Natural killer cell (primary cell): ENCODE data around the gene TRIM56. TPM values are rescaled to one million over a fixed set of nuclear protein-coding genes. Genes with fewer than 3 reads are reported as not detected.
A peak's percentile ranks its signal among the peaks of the same experiment; 100 is the strongest.
"Not testable (repeated sequence)": the region's sequence is repeated elsewhere in the genome, so short reads cannot be mapped to it uniquely, and the experiment has no call there.

Experiments used
- ATAC-seq, 3 donors: fragments of 150-1000 bp in 2 of 3; fragments of 200-7000 bp in 1 of 3; cut with Tn5 transposase; 1 replicate in 1 of 3; 2 replicates in 2 of 3; pipeline ENCODE4 v1.10.0; 2021; ENCODE audit warnings: mild to moderate bottlenecking in 2 of 3, moderate library complexity in 2 of 3
- DNase-seq, 2 donors: peaks; one replicate each; pipeline versions ENCODE4 v3.0.0 to v3.0.0-alpha.2; 2013 to 2021; ENCODE audit warnings: mixed read lengths in 1 of 2
- H3K27ac ChIP-seq: one replicate; pipeline ENCODE4 v1.5.1; 2013; ENCODE audit warnings: mild to moderate bottlenecking, low read length
- H3K27me3 ChIP-seq: one replicate; pipeline ENCODE4 v1.6.1; 2013; ENCODE audit warnings: low read length; ENCODE audit not compliant: control insufficient read depth, insufficient read depth
- H3K36me3 ChIP-seq: one replicate; pipeline ENCODE4 v1.6.1; 2013; ENCODE audit warnings: low read length; ENCODE audit not compliant: control insufficient read depth, insufficient read depth
- H3K4me1 ChIP-seq: one replicate; pipeline ENCODE4 v1.6.1; 2013; ENCODE audit warnings: low read length; ENCODE audit not compliant: control insufficient read depth, insufficient read depth
- H3K4me3 ChIP-seq: one replicate; pipeline ENCODE4 v1.5.1; 2013; ENCODE audit warnings: low read length
- H3K9me3 ChIP-seq: one replicate; pipeline ENCODE4 v1.6.1; 2013; ENCODE audit warnings: low read length; ENCODE audit not compliant: control insufficient read depth, insufficient read depth
- H3K27ac Mint-ChIP-seq, 2 donors: one replicate each; pipeline ENCODE4 v1.8.0; 2022; ENCODE audit warnings: mild to moderate bottlenecking in 2 of 2, mixed read lengths in 2 of 2, moderate library complexity in 1 of 2
- H3K27me3 Mint-ChIP-seq, 2 donors: one replicate each; pipeline ENCODE4 v1.8.0; 2022; ENCODE audit warnings: low read depth in 2 of 2, mixed read lengths in 2 of 2
- H3K36me3 Mint-ChIP-seq: one replicate; pipeline ENCODE4 v1.8.0; 2022; ENCODE audit warnings: mixed read lengths
- H3K4me1 Mint-ChIP-seq, 2 donors: one replicate each; pipeline ENCODE4 v1.8.0; 2022; ENCODE audit warnings: mixed read lengths in 2 of 2
- H3K4me3 Mint-ChIP-seq: one replicate; pipeline ENCODE4 v1.8.0; 2022; ENCODE audit warnings: mild to moderate bottlenecking, moderate library complexity, mixed read lengths
- H3K9me3 Mint-ChIP-seq, 2 donors: one replicate each; pipeline ENCODE4 v1.8.0; 2022; ENCODE audit warnings: mixed read lengths in 2 of 2
- WGBS: methylation state at CpG from one replicate; pipeline ENCODE4 v1.1.7; 2013; ENCODE audit warnings: missing lambda C conversion rate; ENCODE audit not compliant: insufficient coverage; 5-methylcytosine and 5-hydroxymethylcytosine counted together
- intact Hi-C: fragments of 100-400 bp; cut with micrococcal nuclease; formaldehyde crosslinking; loops from one replicate; pipeline ENCODE4 v1.14.2; 2022
- total RNA-seq, 4 donors: library from RNA; stranded (reverse); fragments of 120-200 nt in 1 of 4; gene quantifications; one replicate each; pipeline versions ENCODE4 v1.2.3 to v1.2.4, GENCODE V29; 2013 to 2022
- TF ChIP-seq, protein P1 (sequence below): fragments of 200-600 bp; IDR thresholded peaks from one replicate; pipeline ENCODE4 v1.8.0; 2022; ENCODE audit warnings: antibody characterized with exemption

The TRIM56 gene
- total RNA-seq, 3 donors from 2014 or later (not counting 1 experiment from before 2014, with no cell fraction given), result 53.6 to 75.8 (median 63.9) TPM

DNA sequence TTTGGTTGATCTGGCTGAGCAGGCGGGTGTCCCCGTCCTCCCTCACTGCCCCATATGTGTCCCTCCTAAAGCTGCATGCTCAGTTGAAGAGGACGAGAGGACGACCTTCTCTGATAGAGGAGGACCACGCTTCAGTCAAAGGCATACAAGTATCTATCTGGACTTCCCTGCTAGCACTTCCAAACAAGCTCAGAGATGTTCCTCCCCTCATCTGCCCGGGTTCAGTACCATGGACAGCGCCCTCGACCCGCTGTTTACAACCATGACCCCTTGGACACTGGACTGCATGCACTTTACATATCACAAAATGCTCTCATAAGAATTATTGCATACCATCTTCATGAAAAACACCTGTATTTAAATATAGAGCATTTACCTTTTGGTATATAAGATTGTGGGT, 26.9 kb upstream of the TRIM56 start:
- Mint-ChIP-seq H3K4me3 (no peak overlapping the region), H3K27ac (no peak overlapping the region), H3K36me3 (no peaks in the 10 kb centered on the region), H3K27me3 (peaks cover 34 to 49% of the 10 kb centered on the region in 2 donors), H3K4me1 (peaks cover 0 to 7% of the 10 kb centered on the region in 2 donors), H3K9me3 (no peaks in the 10 kb centered on the region)
- H3K27ac ChIP-seq, result no peak overlapping the region
- no peaks in the 10 kb centered on the region for H3K9me3 ChIP-seq
- WGBS, result 22% methylated on average over 9 of the region's 9 CpGs
- intact Hi-C loops, result no loop called here
- H3K36me3 ChIP-seq, result no peaks in the 10 kb centered on the region
- DNase-seq, result peak; percentile 62 to 69
- no peaks in the 10 kb centered on the region for H3K4me1 ChIP-seq
- TF ChIP-seq, protein P1, sequence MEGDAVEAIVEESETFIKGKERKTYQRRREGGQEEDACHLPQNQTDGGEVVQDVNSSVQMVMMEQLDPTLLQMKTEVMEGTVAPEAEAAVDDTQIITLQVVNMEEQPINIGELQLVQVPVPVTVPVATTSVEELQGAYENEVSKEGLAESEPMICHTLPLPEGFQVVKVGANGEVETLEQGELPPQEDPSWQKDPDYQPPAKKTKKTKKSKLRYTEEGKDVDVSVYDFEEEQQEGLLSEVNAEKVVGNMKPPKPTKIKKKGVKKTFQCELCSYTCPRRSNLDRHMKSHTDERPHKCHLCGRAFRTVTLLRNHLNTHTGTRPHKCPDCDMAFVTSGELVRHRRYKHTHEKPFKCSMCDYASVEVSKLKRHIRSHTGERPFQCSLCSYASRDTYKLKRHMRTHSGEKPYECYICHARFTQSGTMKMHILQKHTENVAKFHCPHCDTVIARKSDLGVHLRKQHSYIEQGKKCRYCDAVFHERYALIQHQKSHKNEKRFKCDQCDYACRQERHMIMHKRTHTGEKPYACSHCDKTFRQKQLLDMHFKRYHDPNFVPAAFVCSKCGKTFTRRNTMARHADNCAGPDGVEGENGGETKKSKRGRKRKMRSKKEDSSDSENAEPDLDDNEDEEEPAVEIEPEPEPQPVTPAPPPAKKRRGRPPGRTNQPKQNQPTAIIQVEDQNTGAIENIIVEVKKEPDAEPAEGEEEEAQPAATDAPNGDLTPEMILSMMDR, result no peak
- ATAC-seq, result peak in 2 of 3 donors; percentile 49
- H3K4me3 ChIP-seq, result no peak overlapping the region
- H3K27me3 ChIP-seq, result peaks cover 3% of the 10 kb centered on the region

DNA sequence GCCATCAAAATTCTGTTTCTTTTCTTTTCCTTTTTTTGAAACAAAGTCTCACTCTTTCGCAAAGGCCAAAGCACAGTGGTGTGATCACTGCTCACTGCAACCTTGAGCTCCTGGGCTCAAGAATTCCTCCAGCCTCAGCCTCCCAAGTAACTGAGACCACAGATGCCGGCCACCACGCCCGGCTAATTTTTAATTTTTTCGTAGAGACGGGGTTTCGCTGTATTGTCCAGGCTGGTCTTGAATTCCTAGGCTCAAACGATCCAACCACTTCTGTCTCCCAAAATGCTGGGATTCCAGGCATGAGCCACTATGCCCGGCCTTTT, 25.7 kb upstream of the TRIM56 start:
- Mint-ChIP-seq H3K27ac (no peak overlapping the region), H3K9me3 (no peaks in the 10 kb centered on the region), H3K4me3 (no peak overlapping the region), H3K36me3 (no peaks in the 10 kb centered on the region), H3K27me3 (peaks cover 38 to 54% of the 10 kb centered on the region in 2 donors), H3K4me1 (peaks cover 0 to 7% of the 10 kb centered on the region in 2 donors)
- Histone ChIP-seq H3K9me3 (no peaks in the 10 kb centered on the region), H3K27ac (no peak overlapping the region), H3K36me3 (no peaks in the 10 kb centered on the region), H3K4me3 (no peak overlapping the region), H3K4me1 (no peaks in the 10 kb centered on the region), H3K27me3 (peaks cover 3% of the 10 kb centered on the region)
- intact Hi-C loops, result loop anchor here (1.0 kb wide), 2 partner anchors 93 to 162 kb away; no protein-coding TSS in a partner anchor
- TF ChIP-seq, protein P1, result peak; percentile 18
- peak in 2 of 3 donors; percentile 8 to 17 for ATAC-seq
- WGBS, result 44% methylated on average over 9 of the region's 9 CpGs
- DNase-seq, result no peak

DNA sequence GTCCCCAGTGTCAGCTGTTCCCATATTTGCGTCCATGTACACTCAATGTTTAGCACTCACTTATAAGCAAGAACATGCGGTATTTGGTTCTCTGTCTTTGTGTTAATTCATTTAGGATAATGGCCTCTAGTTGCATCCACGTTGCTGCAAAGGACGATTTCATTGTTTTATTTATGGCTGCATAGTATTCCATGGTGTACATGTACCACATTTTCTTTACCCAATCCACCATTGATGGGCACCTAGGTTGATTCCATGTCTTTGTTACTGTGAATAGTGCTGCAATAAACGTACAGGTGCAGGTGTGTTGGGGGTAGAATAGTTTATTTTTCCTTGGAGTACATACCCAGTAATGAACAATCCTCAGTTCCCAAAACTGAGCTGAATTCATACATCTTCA, 24.3 kb upstream of the TRIM56 start:
- H3K4me1 ChIP-seq, result no peaks in the 10 kb centered on the region
- ATAC-seq (no peak), DNase-seq (no peak)
- H3K27ac ChIP-seq, result no peak overlapping the region
- H3K4me3 ChIP-seq, result no peak overlapping the region
- Mint-ChIP-seq H3K4me1 (peaks cover 0 to 7% of the 10 kb centered on the region in 2 donors), H3K36me3 (no peaks in the 10 kb centered on the region), H3K4me3 (no peak overlapping the region), H3K27ac (no peak overlapping the region), H3K27me3 (peaks cover 36 to 48% of the 10 kb centered on the region in 2 donors), H3K9me3 (no peaks in the 10 kb centered on the region)
- no peaks in the 10 kb centered on the region for H3K9me3 ChIP-seq
- WGBS, result 83% methylated on average over 3 of the region's 5 CpGs
- intact Hi-C loops, result no loop called here
- H3K36me3 ChIP-seq, result no peaks in the 10 kb centered on the region
- TF ChIP-seq, protein P1, result no peak
- peaks cover 3% of the 10 kb centered on the region for H3K27me3 ChIP-seq

DNA sequence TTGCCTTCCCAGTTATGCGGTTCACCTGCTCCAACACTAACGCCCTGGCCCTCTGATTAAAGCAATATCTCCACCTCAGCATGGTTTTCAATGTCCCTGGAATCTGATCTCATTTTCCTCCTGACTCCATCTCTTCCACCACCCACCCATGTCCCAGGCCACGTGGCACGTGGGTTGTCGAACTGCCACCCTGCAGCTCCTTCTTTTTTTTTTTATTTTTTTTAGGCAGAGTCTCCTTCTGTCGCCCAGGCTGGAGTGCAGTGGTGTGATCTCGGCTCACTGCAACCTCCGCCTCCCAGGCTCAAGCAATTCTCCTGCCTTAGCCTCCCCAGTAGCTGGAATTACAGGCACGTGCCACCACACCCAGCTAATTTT, 21.1 kb upstream of the TRIM56 start:
- H3K4me3 Mint-ChIP-seq, intact Hi-C loops, H3K9me3 Mint-ChIP-seq, H3K27ac ChIP-seq, H3K9me3 ChIP-seq, H3K4me1 ChIP-seq, H3K4me1 Mint-ChIP-seq, DNase-seq, H3K36me3 Mint-ChIP-seq, H3K27ac Mint-ChIP-seq, H3K4me3 ChIP-seq, H3K27me3 ChIP-seq, H3K36me3 ChIP-seq, ATAC-seq: not testable (repeated sequence)
- 62% methylated on average over 9 of the region's 9 CpGs for WGBS
- H3K27me3 Mint-ChIP-seq, result peaks cover 32 to 44% of the 10 kb centered on the region in 2 donors

DNA sequence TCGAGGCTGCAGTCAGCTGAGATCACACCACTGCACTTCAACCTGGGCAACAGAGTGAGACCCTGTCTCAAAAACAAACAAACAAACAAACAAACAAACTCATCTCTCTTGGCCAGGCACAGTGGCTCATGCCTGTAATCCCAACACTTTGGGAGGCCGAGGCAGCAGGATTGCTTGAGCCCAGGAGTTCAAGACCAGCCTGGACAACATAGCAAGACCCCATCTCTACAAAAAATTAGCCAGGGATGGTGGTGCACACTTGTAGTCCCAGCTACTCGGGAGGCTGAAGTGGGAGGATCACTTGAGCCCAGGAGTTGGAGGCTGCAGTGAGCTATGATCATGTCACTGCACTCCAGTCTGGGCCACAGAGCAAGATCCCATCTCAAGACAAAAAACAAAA, 20.1 kb upstream of the TRIM56 start:
- H3K4me1 Mint-ChIP-seq, H3K9me3 Mint-ChIP-seq, H3K27ac ChIP-seq, H3K36me3 Mint-ChIP-seq, H3K27me3 ChIP-seq, ATAC-seq, H3K4me1 ChIP-seq, H3K36me3 ChIP-seq, H3K27ac Mint-ChIP-seq, H3K4me3 Mint-ChIP-seq, DNase-seq, intact Hi-C loops, H3K4me3 ChIP-seq, H3K9me3 ChIP-seq: not testable (repeated sequence)
- H3K27me3 Mint-ChIP-seq, result peaks cover 28 to 44% of the 10 kb centered on the region in 2 donors
- 77% methylated on average over 3 of the region's 3 CpGs for WGBS
